GM19240 (cell line): ENCODE measurements around the gene ARMH2.
"Not testable (repeated sequence)": the region's sequence is repeated elsewhere in the genome, so short reads cannot be mapped to it uniquely, and the experiment has no call there.

Source experiments
- DNase-seq: peaks from one replicate; pipeline ENCODE4 v3.0.0; 2011; ENCODE audit warnings: low spot score; ENCODE audit not compliant: insufficient read length

The ARMH2 gene

DNA sequence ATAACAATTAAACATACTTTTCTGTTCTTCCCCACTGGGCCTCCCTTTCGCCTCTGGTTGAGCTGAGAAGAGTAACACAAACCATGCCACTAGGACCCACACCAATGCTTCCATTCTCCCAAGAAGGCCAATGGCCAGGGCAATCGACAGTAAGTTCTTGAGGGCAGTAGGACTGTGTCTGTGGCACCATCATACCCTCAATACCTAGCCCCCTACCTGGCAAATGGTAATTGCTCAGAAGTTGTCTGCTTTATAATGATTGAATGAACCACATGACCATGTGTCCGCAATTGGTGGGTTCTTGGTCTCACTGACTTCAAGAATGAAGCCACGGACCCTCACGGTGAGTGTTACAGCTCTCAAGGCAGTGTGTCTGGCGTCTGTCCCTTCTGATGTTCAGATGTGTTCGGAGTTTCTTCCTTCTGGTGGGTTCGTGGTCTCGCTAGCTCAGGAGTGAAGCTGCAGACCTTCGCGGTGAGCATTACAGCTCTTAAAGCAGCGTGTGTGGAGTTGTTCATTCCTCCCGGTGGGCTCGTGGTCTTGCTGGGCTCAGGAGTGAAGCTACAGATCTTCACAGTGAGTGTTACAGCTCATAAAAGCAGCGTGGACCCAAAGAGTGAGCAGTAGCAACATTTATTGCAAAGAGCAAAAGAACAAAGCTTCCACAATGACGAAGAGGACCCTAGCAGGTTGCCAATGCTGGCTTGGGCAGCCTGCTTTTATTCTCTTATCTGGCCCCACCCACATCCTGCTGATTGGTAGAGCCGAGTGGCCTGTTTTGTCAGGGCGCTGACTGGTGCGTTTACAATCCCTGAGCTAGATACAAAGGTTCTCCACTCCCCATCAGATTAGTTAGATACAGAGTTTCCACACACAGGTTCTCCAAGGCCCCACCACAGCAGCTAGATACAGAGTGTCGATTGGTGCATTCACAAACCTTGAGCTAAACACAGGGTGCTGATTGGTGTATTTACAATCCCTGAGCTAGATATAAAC is 33.6 kb downstream of the ARMH2 start:
- DNase-seq, result not testable (repeated sequence)

DNA sequence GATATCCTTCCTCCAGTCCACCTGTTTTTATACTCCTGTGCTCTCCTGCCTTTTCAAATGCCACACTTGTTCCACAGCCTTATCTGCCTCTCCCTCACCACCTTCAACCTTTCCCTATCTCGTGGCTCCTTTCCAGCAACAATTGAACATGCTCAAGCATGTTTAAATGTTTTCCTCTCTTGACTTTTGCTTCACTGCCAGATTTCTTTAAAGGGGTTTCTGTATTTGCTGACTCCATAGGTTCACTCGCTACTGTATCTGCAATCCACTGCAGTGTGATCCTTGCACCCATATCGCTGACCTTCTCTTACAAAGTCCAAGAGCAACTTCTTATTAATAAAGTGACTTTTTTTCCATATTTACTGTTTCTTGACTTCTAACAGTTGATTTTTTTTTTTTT is 35.1 kb downstream of the ARMH2 start:
- no peak for DNase-seq

DNA sequence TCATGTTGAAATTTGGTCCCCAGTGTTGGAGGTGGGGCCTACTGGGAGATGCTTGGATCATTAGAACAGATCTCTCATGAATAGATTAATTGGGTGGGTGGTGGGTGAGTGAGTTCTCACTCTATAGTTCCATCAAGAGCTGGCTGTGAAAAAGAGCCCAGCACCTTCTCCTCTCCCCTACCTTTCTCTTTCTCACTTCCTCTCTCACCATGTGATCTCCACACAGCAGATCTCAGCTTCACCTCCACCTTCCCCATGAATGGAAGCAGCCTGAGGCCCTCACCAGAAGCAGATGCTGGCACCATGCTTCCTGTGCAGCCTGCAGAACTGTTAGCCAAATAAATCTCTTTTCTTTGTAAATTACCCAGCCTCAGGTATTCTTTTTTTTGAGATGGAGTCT is 36.9 kb downstream of the ARMH2 start:
- no peak for DNase-seq

DNA sequence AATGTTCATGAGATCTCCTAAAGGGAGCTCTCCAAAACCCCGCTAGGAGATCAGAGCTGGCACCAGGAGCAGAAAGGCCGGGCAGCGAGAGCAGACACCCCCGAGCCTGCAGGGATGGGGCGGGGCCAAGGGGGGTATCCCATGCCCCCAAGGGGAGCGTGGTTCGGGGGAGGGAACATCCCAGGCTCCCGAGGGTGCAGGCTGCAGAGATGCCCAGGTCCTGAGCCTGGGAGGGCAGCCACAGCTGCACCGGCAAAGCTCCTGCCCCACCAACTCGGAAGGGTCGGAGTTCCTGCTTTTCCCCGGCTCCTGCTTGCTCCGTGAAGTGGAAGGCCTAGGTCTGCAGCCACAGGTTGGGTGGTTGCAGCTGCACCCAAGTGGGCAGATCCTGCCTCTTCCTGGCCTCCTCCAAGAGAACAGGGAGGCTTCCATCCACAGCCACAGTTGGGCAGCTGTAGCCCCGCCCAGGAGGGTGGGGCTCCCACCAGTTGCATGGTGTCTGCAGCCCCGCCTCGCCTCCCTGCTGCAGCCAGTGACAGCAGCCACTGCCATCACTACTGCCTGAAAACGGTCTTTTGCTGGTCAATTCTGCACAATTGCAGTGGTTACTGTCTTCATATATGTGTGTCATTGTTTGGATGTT is 37.4 kb downstream of the ARMH2 start:
- DNase-seq, result no peak

DNA sequence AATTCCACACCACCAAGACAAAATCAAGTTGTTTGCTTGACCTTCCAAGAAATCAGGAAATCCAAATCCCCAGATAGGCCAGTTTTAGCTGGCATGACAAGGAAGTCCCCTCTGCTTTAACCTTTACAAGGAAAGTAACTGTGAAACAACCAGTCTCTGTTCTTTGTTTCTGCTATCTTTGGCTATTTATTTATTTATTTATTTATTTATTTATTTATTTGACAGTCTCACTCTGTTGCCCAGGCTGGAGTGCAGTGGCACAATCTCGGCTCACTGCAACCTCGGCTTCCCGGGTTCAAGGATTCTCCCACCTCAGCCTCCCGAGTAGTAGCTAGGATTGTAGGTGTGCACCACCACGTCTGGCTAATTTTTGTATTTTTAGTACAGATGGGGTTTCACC is 38.5 kb downstream of the ARMH2 start:
- DNase-seq, result no peak

DNA sequence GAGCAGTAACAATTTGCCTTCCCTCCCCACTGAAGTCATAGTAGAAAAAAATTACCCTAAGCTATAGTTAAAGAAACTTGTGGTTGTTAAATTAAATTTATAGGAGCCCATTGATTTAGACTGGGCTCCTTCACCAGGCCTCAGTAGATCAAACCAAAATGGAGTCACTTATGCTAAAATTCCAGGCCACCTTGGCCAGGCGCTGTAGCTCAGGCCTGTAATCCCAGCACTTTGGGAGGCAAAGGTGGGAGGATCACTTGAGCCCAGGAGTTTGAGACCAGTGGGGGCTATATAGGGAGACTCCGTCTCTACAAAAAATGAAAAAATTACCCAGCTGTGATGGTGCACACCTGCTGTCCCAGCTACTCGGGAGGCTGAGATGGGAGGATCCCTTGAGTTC is 39.0 kb downstream of the ARMH2 start:
- DNase-seq, result no peak

DNA sequence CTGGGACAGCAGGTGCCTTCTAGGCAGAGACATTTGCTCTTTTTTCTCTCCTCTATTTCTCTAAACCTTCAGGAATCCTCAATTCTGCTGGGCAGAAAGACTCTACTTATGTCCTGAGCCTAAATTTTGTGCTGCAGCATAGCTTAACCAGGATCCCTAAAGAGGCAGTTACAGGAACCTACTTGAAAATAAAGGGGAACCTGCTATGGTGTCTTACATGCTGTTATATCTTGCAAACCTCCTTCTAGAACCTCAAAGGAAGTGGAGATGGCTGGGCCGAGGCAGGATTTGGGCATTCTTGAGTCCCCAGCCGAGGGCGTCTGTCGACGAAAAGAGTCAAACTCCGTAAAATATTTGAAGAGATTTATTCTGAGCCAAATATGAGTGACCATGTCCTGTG is 41.1 kb downstream of the ARMH2 start:
- DNase-seq, result no peak

DNA sequence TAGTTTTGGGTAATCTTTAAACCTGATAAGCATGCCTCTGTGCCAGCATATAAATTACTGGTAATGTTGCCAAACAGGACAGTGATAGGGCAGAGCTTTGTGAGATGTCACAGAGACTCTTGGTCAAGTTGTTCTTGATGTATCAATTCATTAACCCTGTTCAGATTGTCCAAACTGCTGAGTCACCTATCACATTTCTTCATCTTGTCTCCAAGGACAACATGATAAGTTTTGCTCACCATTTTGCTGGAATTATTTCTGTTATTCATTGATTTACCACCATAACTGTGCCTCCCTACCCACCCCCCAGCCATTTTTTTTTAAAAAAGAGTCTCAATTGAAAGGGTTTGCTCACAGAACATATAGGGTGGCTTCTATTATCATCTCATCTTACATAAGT is 43.4 kb downstream of the ARMH2 start:
- DNase-seq, result no peak

DNA sequence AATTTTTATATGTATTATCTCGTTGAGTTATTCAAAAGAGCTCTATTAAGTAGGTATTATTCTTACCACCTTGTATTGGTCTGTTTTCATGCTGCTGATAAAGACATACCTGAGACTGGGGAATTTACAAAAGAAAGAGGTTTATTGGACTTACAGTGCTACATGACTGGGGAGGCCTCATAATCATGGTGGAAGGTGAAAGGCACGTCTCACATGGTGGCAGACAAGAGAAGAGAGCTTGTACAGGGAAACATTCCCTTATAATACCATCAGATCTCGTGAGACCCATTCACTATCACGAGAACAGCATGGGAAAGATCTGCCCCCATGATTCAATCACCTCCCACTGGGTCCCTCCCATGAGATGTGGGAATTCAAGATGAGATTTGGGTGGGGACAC is 44.3 kb downstream of the ARMH2 start:
- DNase-seq, result not testable (repeated sequence)

DNA sequence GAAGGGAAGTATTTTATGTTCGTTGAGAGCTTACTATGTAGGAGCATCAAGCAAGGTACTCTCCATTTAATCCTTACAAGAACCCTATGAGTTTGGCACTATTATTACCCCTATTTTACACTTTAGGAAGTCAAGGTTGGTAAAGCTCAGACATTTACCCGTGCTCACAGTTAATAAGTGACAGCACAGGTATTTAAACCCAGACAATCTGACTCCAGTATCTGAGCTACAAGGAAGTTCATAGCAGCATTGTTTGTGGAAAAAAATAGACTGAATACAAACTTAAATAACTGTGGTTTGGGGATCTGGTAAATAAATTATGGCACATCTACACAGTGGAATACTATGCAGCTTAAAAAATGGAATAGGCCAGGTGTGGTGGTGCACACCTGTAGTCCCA is 45.2 kb downstream of the ARMH2 start:
- DNase-seq, result no peak

DNA sequence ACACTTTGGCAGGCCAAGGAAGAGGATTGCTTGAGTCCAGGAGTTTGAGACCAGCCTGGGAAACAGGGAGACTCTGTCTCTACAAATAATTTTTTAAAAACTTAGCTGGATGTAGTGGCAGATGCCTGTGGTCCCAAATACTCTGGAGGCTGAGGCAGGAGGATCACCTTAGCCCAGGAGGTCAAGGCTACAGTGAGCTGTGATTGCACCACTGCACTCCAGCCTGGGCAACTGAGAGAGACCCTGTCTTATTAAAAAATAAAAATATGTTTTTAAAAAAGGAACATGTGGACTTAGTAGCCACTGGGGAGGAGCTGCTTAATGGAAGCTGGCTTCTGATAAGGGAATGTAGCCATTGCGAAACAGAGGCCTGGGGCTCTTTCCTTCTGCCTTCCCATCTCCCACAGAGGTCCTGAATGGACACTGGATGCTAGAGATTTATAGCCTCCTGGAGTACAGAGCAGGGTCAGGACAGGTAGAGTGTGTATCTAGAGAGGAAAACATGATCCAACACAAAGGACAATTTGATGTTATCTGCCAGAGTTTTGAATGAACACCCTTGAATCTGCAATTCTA is 45.7 kb downstream of the ARMH2 start:
- no peak for DNase-seq

DNA sequence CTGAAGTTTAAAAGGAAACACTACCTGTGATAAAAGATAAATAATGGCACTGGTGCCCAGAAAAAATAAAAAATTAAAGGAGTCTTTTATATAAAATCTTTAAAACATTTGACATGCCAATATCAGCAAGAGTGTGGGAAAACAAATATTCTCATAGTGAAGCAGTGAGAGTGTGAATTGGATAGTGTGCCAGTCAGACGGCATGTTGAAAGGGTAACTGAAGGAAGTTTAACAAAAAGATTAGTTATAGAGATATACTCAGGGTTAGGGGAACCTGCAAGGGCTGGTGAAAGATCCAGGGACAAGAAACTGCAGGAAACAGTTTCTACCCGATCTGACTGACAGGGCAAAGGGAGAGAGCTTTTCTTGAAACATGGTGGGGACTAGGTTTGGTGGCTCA is 46.2 kb downstream of the ARMH2 start:
- no peak for DNase-seq

DNA sequence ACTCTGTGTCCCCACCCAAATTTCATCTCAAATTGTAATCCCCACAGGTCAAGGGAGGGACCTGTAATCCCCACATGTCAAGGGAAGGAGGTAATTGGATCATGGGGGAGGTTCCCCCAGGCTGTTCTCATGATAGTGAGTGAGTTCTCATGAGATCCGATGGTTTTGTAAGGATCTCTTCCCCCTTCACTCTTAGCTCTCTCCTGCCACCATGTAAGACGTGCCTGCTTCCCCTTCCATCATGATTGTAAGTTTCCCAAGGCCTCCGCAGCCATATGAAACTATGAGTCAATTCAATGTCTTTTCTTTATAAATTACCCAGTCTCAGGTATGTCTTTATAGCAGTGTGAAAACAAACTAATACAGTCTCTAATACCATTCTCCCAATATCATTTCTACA is 47.8 kb downstream of the ARMH2 start:
- DNase-seq, result not testable (repeated sequence)

DNA sequence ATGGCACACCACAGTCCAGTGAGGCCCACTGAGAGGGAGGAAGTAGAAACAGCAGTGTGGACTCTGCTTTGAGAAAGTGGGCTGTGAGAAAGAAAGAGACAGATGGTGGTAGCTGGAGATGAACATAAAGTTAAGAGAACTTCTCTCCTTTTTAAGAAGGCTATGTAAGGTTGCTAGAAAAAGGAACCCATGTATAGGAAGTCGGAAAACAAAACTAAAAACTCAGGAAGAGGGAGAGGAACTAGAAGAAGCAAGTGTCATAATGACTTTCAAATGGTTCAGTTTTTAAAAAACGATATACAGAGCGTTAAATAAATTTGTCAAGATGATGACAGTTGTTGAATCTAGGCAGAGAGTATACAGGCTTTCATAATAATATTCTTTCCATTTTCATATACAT is 49.4 kb downstream of the ARMH2 start:
- DNase-seq, result no peak
